ENCODE measurements around the gene TAPT1.
"Not testable (repeated sequence)": the region's sequence is repeated elsewhere in the genome, so short reads cannot be mapped to it uniquely, and the experiment has no call there.

The TAPT1 gene

DNA sequence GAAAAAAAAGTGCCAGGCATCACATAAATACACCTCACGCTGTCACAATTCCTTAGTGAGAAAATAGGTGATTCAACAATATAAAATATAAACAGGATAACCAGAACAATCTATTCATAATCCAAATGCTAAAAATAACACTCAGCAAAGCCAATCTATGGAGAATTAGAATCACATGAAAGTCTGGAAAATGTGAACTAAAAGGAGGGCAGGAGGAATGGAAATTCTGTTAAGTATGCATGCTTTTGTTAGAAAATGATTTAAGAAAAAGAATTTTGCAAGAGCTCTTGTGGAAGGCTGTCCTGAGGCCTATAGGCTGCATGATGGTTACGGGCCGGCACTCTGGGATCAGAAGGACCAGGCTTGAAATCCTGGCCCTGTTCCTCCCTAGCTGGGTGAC is 71.8 kb downstream of the TAPT1 start:
- Histone ChIP-seq H3K4me3 (ENCODE audit: low read depth in 1 of 2, low read length in 1 of 2) (no peak overlapping the region), H3K4me1 (ENCODE audit: control insufficient read depth in 1 of 2, insufficient read depth in 1 of 2, low read depth in 1 of 2, low read length in 1 of 2) (peaks cover 0 to 11% of the 10 kb centered on the region in 2 experiments), H3K9me3 (no peaks in the 10 kb centered on the region), H3K27ac (no peak overlapping the region), H3K27me3 (no peaks in the 10 kb centered on the region), H3K36me3 (peaks cover 4% of the 10 kb centered on the region)
- TF ChIP-seq, protein P1, sequence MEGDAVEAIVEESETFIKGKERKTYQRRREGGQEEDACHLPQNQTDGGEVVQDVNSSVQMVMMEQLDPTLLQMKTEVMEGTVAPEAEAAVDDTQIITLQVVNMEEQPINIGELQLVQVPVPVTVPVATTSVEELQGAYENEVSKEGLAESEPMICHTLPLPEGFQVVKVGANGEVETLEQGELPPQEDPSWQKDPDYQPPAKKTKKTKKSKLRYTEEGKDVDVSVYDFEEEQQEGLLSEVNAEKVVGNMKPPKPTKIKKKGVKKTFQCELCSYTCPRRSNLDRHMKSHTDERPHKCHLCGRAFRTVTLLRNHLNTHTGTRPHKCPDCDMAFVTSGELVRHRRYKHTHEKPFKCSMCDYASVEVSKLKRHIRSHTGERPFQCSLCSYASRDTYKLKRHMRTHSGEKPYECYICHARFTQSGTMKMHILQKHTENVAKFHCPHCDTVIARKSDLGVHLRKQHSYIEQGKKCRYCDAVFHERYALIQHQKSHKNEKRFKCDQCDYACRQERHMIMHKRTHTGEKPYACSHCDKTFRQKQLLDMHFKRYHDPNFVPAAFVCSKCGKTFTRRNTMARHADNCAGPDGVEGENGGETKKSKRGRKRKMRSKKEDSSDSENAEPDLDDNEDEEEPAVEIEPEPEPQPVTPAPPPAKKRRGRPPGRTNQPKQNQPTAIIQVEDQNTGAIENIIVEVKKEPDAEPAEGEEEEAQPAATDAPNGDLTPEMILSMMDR (IDR thresholded peaks at IDR 0.05), result no peak

DNA sequence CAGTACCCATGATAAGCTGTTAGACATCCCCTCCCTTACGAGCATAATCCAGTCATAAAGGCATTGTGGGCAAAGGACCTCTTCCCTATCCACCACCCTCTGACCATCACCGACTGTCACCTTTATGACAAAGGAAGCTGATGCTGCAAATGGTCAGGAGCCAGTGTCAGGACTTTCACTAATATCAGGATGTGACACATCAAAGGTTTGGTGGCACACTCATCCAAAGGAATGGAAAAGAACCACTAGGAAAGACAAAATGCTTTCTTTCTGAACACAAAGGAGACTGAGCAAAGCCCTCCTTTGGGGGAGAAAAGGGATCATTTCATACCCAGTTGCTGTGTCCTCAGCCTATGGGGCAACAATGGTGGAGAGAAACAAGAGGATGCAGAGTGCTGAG is 75.6 kb downstream of the TAPT1 start:
- Histone ChIP-seq H3K4me1 (ENCODE audit: control insufficient read depth in 1 of 2, insufficient read depth in 1 of 2, low read depth in 1 of 2, low read length in 1 of 2) (peaks cover 0 to 11% of the 10 kb centered on the region in 2 experiments), H3K27ac (no peak overlapping the region), H3K27me3 (no peaks in the 10 kb centered on the region), H3K36me3 (no peaks in the 10 kb centered on the region), H3K4me3 (ENCODE audit: low read depth in 1 of 2, low read length in 1 of 2) (no peak overlapping the region), H3K9me3 (no peaks in the 10 kb centered on the region)
- TF ChIP-seq, protein P1 (IDR thresholded peaks at IDR 0.05), result no peak

DNA sequence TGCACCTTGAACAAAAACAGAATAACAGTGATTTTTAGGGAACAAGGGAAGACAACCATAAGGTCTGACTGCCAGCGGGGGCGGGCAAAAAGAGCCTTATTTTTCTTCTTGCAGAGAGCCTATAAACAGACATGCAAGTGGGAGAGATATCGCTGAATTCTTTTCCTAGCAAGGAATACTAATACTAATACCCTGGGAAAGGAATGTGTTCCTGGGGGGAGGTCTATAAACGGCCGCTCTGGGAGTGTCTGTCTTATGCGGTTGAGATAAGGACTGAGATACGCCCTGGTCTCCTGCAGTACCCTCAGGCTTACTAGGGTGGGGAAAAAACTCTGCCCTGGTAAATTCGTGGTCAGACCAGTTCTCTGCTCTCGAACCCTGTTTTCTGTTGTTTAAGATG is 81.4 kb downstream of the TAPT1 start:
- peaks cover 15% of the 10 kb centered on the region for H3K9me3 ChIP-seq
- H3K4me1 ChIP-seq (ENCODE audit: control insufficient read depth in 1 of 2, insufficient read depth in 1 of 2, low read depth in 1 of 2, low read length in 1 of 2); H3K4me3 ChIP-seq (ENCODE audit: low read depth in 1 of 2, low read length in 1 of 2); H3K27ac ChIP-seq; H3K36me3 ChIP-seq; H3K27me3 ChIP-seq: not testable (repeated sequence)

DNA sequence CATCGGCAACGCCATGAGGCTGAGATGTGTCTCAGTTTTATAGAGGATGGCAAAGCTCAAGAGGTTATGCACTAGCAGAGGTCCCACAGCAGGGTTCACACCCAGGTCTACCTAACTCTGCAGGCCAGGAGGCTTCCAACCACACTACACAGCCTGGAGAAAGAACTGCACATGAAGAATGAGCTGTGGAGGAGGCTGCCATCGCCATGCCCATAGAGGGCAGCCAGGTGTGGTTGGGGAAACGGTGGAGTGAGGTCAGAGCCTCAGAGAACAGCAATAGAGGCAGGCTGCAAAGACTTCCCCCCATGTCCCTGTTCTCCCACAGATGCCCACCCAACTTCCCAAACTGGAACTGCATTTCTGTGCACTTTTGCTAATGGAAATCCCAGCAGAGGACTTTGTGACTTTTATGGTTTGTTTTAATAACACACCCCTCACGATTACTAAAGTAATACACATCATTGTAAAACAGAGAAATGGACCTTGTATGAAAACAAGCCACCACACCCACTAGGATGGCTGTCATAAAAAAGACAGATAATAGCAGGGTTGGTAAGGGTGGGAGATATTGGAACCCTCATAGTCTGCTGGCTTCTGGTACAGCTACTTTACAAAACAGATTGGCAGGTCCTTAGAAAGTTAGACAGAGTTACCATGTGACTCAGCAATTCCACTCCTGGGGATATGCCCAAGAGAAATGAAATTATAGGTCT is 83.5 kb downstream of the TAPT1 start:
- Histone ChIP-seq H3K27ac (no peak overlapping the region), H3K4me1 (ENCODE audit: control insufficient read depth in 1 of 2, insufficient read depth in 1 of 2, low read depth in 1 of 2, low read length in 1 of 2) (no peaks in the 10 kb centered on the region), H3K9me3 (peaks cover 15% of the 10 kb centered on the region), H3K4me3 (ENCODE audit: low read depth in 1 of 2, low read length in 1 of 2) (no peak overlapping the region), H3K27me3 (no peaks in the 10 kb centered on the region), H3K36me3 (no peaks in the 10 kb centered on the region)
- TF ChIP-seq, protein P1 (IDR thresholded peaks at IDR 0.05), result no peak

DNA sequence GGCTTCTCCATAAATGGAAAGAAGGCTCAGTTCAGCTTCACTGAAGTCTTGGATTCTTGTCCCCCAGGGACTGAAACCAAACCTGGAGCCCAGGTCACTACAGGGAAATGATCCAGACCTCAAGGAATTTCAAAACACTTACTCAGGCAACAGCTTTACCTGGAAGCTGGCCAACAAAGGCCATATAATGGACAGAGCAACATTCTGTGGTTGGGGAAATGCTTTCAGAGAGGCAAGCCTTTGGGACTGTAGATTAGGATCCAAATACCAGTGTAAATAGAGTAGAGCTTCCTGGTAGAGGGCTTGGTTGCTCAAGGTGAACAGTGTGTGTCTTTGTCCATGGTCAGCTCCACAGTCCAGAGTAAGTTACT is 85.4 kb downstream of the TAPT1 start:
- H3K27ac ChIP-seq, result no peak overlapping the region
- H3K9me3 ChIP-seq, result peaks cover 15% of the 10 kb centered on the region
- no peaks in the 10 kb centered on the region for H3K36me3 ChIP-seq
- TF ChIP-seq, protein P1 (IDR thresholded peaks at IDR 0.05), result no peak
- no peaks in the 10 kb centered on the region for H3K4me1 ChIP-seq (ENCODE audit: control insufficient read depth in 1 of 2, insufficient read depth in 1 of 2, low read depth in 1 of 2, low read length in 1 of 2)
- no peak overlapping the region for H3K4me3 ChIP-seq (ENCODE audit: low read depth in 1 of 2, low read length in 1 of 2)
- no peaks in the 10 kb centered on the region for H3K27me3 ChIP-seq

DNA sequence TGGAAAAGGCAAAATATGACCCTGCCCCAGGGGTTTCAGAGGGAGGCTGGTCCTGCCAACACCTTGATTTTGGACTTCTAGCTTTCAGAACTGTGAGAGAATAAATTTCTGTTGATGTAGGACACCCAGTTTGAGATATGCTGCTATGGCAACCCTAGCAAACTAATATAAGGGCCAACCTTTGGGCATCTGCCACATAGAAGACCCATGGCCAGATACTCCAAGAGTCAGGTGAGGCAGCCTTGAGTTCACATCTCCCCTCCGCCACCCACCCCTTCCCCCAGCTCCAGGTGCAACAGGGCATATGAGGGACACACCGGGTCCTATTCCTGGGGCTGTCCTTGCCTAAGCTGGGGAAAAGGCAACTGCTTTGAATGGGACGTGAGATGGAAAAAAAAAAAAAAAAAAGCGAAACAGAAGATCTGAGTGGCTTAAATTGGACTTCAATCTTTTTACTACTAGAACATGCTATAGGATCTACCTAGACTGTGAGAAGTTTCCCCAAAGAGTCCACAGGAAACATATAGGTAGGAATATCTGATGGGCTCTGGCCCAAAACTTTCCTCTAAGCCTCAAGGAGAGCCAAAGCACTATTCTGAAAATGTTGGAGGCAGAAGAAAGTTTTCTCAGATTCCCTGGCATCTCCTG is 85.9 kb downstream of the TAPT1 start:
- TF ChIP-seq, protein P1 (IDR thresholded peaks at IDR 0.05), result no peak
- no peaks in the 10 kb centered on the region for H3K4me1 ChIP-seq (ENCODE audit: control insufficient read depth in 1 of 2, insufficient read depth in 1 of 2, low read depth in 1 of 2, low read length in 1 of 2)
- H3K9me3 ChIP-seq, result peaks cover 15% of the 10 kb centered on the region
- no peaks in the 10 kb centered on the region for H3K27me3 ChIP-seq
- H3K27ac ChIP-seq, result no peak overlapping the region
- no peak overlapping the region for H3K4me3 ChIP-seq (ENCODE audit: low read depth in 1 of 2, low read length in 1 of 2)
- H3K36me3 ChIP-seq, result no peaks in the 10 kb centered on the region
